Ovary (tissue), 9 donors: ENCODE data around the gene VIPR2. TPM values are rescaled to one million over a fixed set of nuclear protein-coding genes. Genes with fewer than 3 reads are reported as not detected.
A peak's percentile ranks its signal among the peaks of the same experiment; 100 is the strongest.
"Not testable (repeated sequence)": the region's sequence is repeated elsewhere in the genome, so short reads cannot be mapped to it uniquely, and the experiment has no call there.

Experiments
- DNase-seq, 5 donors: peaks; one replicate each; pipeline ENCODE4 v3.0.0-alpha.2; 2019 to 2020
- H3K27ac ChIP-seq, 2 donors: fragments of 200-600 bp; one replicate each; pipeline versions ENCODE4 v1.5.1 to v1.8.0; 2019 to 2022
- H3K27me3 ChIP-seq: fragments of 200-600 bp; one replicate; pipeline ENCODE4 v1.8.0; 2022
- H3K36me3 ChIP-seq: fragments of 200-600 bp; sonication (generic); one replicate; pipeline ENCODE4 v1.5.1; 2019
- H3K4me1 ChIP-seq: one replicate; pipeline ENCODE4 v1.8.1; 2013; ENCODE audit warnings: mild to moderate bottlenecking, moderate library complexity; ENCODE audit not compliant: insufficient read depth
- H3K4me3 ChIP-seq: fragments of 200-600 bp; sonication (generic); one replicate; pipeline ENCODE4 v1.5.1; 2017
- H3K9me3 ChIP-seq, 2 donors: fragments of 200-600 bp in 1 of 2; sonication (generic) in 1 of 2; one replicate each; pipeline versions ENCODE4 v1.5.1 to v1.8.1; 2013 to 2019; ENCODE audit warnings: mild to moderate bottlenecking in 1 of 2, moderate library complexity in 1 of 2
- CTCF ChIP-seq, 3 donors: fragments of 450-650 bp in 2 of 3; fragments of 200-600 bp in 1 of 3; IDR thresholded peaks; one replicate each; pipeline versions ENCODE4 v1.5.1 to v1.8.0; 2016 to 2022; ENCODE audit warnings: antibody characterized with exemption in 3 of 3, mild to moderate bottlenecking in 1 of 3
- EP300 ChIP-seq: sonication (generic); formaldehyde crosslinking; IDR thresholded peaks from one replicate; pipeline ENCODE4 v1.6.1; 2017; ENCODE audit warnings: antibody characterized with exemption
- POLR2A ChIP-seq: fragments of 450-650 bp; IDR thresholded peaks from one replicate; pipeline ENCODE4 v1.6.1; 2017; ENCODE audit warnings: antibody characterized with exemption, mild to moderate bottlenecking, moderate library complexity
- WGBS, 3 donors: extraction: QIAGEN DNeasy Blood & Tissue Kit in 1 of 3; methylation state at CpG; one replicate each; pipeline versions ENCODE4 v1.1.5 to v1.1.7; 2013 to 2017; 5-methylcytosine and 5-hydroxymethylcytosine counted together
- intact Hi-C, 4 donors: fragments of 100-400 bp; cut with DNase I; formaldehyde crosslinking; loops; one replicate each; pipeline versions ENCODE4 v1.11.0 to v1.15.1; 2022 to 2023
- polyA plus RNA-seq, 2 donors: library from polyadenylated mRNA; stranded (reverse); fragments of 200-250 nt in 1 of 2; fragments of 350-450 nt in 1 of 2; fragmentation: Illumina TruSeq in 1 of 2; extraction: RNeasy Lipid Tissue Mini Kit (QIAGEN cat#74804) in 1 of 2; gene quantifications; one replicate each; pipeline ENCODE4 v1.2.3, GENCODE V29; 2013 to 2014
- total RNA-seq, 7 donors: library from RNA; depleted of rRNA in 2 of 7; stranded (reverse); fragments of >200 nt in 2 of 7; fragmentation: NEBNext Ultra II Directional in 3 of 7; extraction: Animal tissue kit (Norgen Biotek cat#: 25700) in 3 of 7; gene quantifications; one replicate each; pipeline versions ENCODE4 v1.1.0 to v1.2.4, GENCODE V29; 2016 to 2023
- donor health status: DM: no; HTN: no; CAD: no; lungs with moderate emphysema.
- donor health status: DM: no; HTN: no; CAD: no.
- donor health status: Bipolar disorder and iron deficiency.
- donor health status: DM: yes; HTN: yes; CAD: no.
- donor health status: DM: no; HTN: no; CAD: no.
- donor health status: DM: yes; HTN: yes; CAD: no.

The VIPR2 gene
- total and polyA plus RNA-seq, 9 donors = 3.6 to 18.0 (median 9.0) TPM

GRCh38 chr7:159105066-159105780, 39.4 kb downstream of the VIPR2 start:
- intact Hi-C loops = no loop called here
- DNase-seq = peak in 4 of 5 donors; percentile 8 to 22 (median 12)
- no peaks in the 10 kb centered on the region for H3K9me3 ChIP-seq
- H3K4me1 ChIP-seq = peaks cover 13% of the 10 kb centered on the region
- no peaks in the 10 kb centered on the region for H3K36me3 ChIP-seq
- no peak overlapping the region for H3K27ac ChIP-seq
- no peak for TF ChIP-seq EP300
- TF ChIP-seq CTCF (IDR thresholded peaks at IDR 0.05) = no peak
- no peak for TF ChIP-seq POLR2A
- no peak overlapping the region for H3K4me3 ChIP-seq
- H3K27me3 ChIP-seq = no peaks in the 10 kb centered on the region
- WGBS, 3 donors = 95 to 96% (median 96%) methylated on average over 14 of the region's 14 CpGs

GRCh38 chr7:159104188-159104920, 40.3 kb downstream of the VIPR2 start:
- no peak overlapping the region for H3K4me3 ChIP-seq
- H3K36me3 ChIP-seq = no peaks in the 10 kb centered on the region
- DNase-seq = peak in 4 of 5 donors; percentile 17 to 30 (median 20)
- 83 to 88% (median 87%) methylated on average over 19 of the region's 19 CpGs for WGBS, 3 donors
- TF ChIP-seq EP300 (no peak), CTCF (IDR thresholded peaks at IDR 0.05) (no peak), POLR2A (no peak)
- intact Hi-C loops = no loop called here
- no peaks in the 10 kb centered on the region for H3K9me3 ChIP-seq
- H3K27me3 ChIP-seq = no peaks in the 10 kb centered on the region
- H3K4me1 ChIP-seq = peaks cover 15% of the 10 kb centered on the region
- no peak overlapping the region for H3K27ac ChIP-seq

DNA sequence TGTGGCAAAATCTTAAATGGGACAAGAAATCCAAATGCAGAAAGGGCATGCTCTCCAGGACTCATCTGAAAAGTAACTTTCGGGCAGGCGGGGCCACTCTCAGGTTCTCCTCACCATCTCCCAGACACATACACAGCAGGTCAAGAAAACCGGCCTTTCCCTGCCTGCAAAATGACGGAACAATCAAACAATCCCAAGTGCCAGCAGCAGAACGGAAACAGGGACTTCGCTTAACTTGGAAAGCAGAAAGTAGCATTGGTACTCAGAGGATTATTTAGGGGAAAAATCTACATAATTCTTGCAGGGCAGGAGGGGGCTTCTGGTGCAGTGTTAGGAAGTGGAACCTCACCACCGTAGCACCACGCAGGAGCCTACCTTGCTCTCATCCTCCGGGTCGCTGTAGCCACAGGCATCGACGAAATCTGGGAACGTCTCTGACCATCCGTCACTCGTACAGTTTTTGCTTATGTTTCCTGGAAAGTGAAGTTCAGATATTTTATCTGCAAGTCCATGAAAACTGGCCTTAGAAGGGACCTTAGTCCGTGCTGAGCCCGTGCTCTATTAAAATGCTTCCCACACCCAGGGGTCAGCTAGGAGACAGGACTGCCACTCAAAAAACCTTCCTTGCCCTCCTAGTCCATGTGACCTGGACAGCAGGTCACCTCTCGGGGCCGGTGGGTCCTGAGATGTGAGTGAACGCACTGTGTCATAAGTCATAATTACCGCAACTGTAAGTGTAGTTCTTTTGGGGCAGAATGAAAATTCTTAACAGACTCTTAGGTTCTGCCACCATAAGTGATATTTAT, 41.1 kb downstream of the VIPR2 start:
- peaks cover 14% of the 10 kb centered on the region for H3K4me1 ChIP-seq
- intact Hi-C loops = no loop called here
- H3K27ac ChIP-seq = no peak overlapping the region
- peak in 4 of 5 donors; percentile 1 to 7 (median 6) for DNase-seq
- 92 to 94% (median 92%) methylated on average over 21 of the region's 21 CpGs for WGBS, 3 donors
- no peak overlapping the region for H3K4me3 ChIP-seq
- no peaks in the 10 kb centered on the region for H3K9me3 ChIP-seq
- no peak for TF ChIP-seq POLR2A
- H3K36me3 ChIP-seq = no peaks in the 10 kb centered on the region
- no peaks in the 10 kb centered on the region for H3K27me3 ChIP-seq

DNA sequence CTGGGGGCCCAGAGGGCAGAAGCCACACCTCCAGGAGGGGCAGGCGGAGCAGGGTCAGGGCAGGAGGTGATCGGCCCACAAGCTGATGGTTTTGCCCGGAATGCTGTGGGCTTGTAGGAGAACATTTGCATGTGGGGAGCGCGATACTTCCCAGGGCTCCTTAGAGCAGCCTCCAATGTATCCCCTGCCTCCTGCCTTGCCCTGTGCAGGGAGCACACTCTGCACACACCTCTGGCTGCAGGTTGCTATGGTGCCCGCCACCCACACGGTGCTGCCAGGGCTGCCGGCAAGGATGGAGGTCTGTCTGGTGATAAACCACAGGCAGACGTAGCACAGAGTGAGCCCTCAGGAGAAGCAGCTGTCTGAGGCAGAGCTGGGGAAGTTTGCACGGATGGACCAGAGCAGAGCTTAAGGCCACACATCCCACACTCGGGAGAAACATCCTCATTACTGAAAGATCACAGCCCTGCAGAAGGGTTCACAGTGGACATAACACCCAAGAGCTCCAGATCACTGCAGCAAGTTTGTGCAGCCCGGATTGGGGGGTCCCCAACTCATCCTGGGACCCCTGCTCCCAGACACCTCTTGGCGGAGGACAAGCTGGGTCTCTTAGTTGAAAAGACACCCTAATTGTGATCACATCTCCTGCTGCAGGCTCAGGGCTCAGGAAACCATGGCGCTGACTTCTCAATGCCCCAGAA, 41.8 kb downstream of the VIPR2 start:
- 86 to 92% (median 92%) methylated on average over 14 of the region's 14 CpGs for WGBS, 3 donors
- H3K27ac ChIP-seq = no peak overlapping the region
- no peaks in the 10 kb centered on the region for H3K36me3 ChIP-seq
- peaks cover 16% of the 10 kb centered on the region for H3K4me1 ChIP-seq
- H3K4me3 ChIP-seq = no peak overlapping the region
- no peaks in the 10 kb centered on the region for H3K9me3 ChIP-seq
- peak in 4 of 5 donors; percentile 9 to 28 (median 10) for DNase-seq
- no peaks in the 10 kb centered on the region for H3K27me3 ChIP-seq
- no peak for TF ChIP-seq POLR2A
- no peak for TF ChIP-seq EP300
- TF ChIP-seq CTCF (IDR thresholded peaks at IDR 0.05) = no peak
- intact Hi-C loops = no loop called here

DNA sequence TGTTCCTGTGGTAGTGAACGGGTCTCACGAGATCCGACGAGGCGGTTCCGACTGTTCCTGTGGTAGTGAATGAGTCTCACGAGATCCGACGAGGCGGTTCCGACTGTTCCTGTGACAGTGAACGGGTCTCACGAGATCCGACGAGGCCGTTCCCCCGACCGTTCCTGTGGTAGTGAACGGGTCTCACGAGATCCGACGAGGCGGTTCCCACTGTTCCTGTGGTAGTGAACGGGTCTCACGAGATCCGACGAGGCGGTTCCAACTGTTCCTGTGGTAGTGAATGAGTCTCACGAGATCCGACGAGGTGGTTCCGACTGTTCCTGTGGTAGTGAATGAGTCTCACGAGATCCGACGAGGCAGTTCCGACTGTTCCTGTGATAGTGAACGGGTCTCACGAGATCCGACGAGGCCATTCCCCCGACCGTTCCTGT, 43.0 kb downstream of the VIPR2 start:
- not testable (repeated sequence) for H3K27ac ChIP-seq
- WGBS, 3 donors = 95 to 97% (median 97%) methylated on average over 42 of the region's 42 CpGs
- DNase-seq = peak in 3 of 5 donors; percentile 8 to 29 (median 12)

DNA sequence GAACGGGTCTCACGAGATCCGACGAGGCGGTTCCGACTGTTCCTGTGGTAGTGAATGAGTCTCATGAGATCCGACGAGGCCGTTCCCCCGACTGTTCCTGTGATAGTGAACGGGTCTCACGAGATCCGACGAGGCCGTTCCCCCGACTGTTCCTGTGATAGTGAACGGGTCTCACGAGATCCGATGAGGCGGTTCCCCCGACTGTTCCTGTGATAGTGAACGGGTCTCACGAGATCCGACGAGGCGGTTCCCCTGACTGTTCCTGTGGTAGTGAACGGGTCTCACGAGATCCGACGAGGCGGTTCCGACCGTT, 43.6 kb downstream of the VIPR2 start:
- peaks cover 14% of the 10 kb centered on the region for H3K4me1 ChIP-seq
- H3K27ac ChIP-seq, H3K4me3 ChIP-seq, H3K36me3 ChIP-seq, intact Hi-C loops, H3K27me3 ChIP-seq, H3K9me3 ChIP-seq: not testable (repeated sequence)
- DNase-seq = peak in 1 of 5 donors; percentile 12
- WGBS, 3 donors = 93 to 98% (median 97%) methylated on average over 33 of the region's 33 CpGs

More for the DNA sequence above, 43.0 kb downstream of the VIPR2 start:
- peaks cover 14% of the 10 kb centered on the region for H3K4me1 ChIP-seq
- H3K27me3 ChIP-seq, intact Hi-C loops, H3K4me3 ChIP-seq, H3K36me3 ChIP-seq, H3K9me3 ChIP-seq: not testable (repeated sequence)

DNA sequence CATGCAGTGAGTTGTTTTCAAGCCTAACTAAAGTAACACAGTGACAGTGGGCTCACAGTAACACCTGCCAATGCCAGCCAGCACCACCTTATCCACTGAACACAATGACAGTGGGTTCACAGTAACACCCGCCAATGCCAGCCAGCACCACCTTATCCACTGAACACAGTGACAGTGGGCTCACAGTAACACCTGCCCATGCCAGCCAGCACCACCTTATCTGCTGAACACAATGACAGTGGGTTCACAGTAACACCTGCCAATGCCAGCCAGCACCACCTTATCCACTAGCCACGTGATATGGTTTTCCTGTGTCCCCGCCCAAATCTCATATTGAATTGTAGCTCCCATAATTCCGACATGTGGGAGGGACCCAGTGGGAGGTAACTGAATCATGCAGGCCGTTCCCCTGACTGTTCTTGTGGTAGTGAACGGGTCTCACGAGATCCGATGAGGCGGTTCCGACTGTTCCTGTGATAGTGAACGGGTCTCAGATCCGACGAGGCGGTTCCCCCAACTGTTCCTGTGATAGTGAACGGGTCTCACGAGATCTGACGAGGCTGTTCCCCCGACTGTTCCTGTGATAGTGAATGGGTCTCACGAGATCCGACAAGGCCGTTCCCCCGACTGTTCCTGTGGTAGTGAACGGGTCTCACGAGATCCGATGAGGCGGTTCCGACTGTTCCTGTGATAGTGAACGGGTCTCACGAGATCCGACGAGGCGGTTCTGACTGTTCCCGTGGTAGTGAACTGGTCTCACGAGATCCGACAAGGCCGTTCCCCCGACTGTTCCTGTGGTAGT, 44.2 kb downstream of the VIPR2 start:
- peak in 3 of 5 donors; percentile 11 to 25 (median 14) for DNase-seq
- WGBS, 3 donors = 97% methylated on average over 37 of the region's 37 CpGs
- H3K36me3 ChIP-seq, H3K9me3 ChIP-seq, H3K4me3 ChIP-seq, intact Hi-C loops, H3K27ac ChIP-seq, H3K27me3 ChIP-seq: not testable (repeated sequence)
- peaks cover 14% of the 10 kb centered on the region for H3K4me1 ChIP-seq
